ENCODE results near the gene ZCCHC14. TPM values are rescaled to one million over a fixed set of nuclear protein-coding genes. Genes with fewer than 3 reads are reported as not detected.

ZCCHC14 gene
- total and polyA plus RNA-seq, 2 of the 13 experiments (the other 11 are each of a cell fraction or from before 2014, with no cell fraction given) = 12.4 to 12.5 TPM

DNA sequence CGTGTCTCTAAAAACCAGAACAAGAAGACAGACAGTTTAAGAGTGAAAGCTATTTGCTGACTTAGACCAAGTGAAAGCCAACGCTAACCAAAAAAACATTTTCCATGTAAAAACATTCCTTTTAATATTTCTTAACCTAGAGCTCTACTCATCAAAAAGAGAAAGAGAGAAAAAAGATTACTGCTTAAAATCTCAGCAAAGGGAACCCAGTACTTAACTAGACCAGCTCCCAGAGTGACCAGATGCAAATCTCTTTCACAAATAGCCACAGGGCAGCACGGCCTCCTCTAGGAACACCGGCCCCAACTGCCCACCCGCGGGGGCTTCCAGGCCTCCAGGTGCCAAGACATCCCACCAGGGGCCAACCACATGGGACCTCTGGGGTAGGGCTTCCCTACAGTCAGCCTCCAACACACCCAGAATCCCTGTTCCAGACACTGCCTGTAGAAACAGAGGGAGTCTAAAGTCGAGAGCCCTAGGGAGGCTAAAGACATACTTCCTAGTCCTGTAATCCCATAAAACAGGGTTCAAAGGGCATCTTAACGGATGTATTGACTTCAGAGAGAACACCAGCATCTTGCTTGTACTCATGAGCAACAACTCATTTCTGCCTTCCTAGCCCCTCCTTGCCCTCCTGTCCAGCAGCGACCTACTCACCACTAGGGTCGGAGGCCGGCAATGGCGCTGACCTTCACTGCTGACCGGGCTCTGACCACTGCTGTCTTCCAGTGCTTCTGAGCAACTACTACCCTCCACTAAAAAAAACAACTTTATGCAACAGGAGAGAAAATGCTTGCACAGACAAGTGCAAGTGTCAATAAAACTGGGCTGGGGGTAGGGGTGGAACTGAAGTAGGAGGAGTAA lies 21.3 kb downstream of the ZCCHC14 start (continued):
- TF ChIP-seq, protein P1, sequence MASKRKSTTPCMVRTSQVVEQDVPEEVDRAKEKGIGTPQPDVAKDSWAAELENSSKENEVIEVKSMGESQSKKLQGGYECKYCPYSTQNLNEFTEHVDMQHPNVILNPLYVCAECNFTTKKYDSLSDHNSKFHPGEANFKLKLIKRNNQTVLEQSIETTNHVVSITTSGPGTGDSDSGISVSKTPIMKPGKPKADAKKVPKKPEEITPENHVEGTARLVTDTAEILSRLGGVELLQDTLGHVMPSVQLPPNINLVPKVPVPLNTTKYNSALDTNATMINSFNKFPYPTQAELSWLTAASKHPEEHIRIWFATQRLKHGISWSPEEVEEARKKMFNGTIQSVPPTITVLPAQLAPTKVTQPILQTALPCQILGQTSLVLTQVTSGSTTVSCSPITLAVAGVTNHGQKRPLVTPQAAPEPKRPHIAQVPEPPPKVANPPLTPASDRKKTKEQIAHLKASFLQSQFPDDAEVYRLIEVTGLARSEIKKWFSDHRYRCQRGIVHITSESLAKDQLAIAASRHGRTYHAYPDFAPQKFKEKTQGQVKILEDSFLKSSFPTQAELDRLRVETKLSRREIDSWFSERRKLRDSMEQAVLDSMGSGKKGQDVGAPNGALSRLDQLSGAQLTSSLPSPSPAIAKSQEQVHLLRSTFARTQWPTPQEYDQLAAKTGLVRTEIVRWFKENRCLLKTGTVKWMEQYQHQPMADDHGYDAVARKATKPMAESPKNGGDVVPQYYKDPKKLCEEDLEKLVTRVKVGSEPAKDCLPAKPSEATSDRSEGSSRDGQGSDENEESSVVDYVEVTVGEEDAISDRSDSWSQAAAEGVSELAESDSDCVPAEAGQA (IDR thresholded peaks at IDR 0.05; ENCODE audit: low read depth) = no peak
- TF ChIP-seq, protein P1 (CRISPR knock-in tag; IDR thresholded peaks at IDR 0.05; ENCODE audit: borderline replicate concordance) = no peak
- TF ChIP-seq ZNF546 (CRISPR knock-in tag; conservative IDR thresholded peaks at IDR 0.05) (no peak), ZSCAN12 (CRISPR knock-in tag; IDR thresholded peaks at IDR 0.05) (no peak), ZNF709 (CRISPR knock-in tag; IDR thresholded peaks at IDR 0.05) (no peak), CHCHD3 (CRISPR knock-in tag; IDR thresholded peaks at IDR 0.05) (no peak), SRF (IDR thresholded peaks at IDR 0.05; ENCODE audit: low read depth, low read length) (no peak), MIXL1 (CRISPR knock-in tag; IDR thresholded peaks at IDR 0.05) (peak; percentile 69; the same call in 1 of the 2 replicates), NFIC (IDR thresholded peaks at IDR 0.05; ENCODE audit: low read length) (no peak), NCOR1 (IDR thresholded peaks at IDR 0.05; ENCODE audit: borderline replicate concordance, low read length) (0 out of 2 replicates have a peak, but pooled peaks have one; percentile 26), ZZZ3 (CRISPR knock-in tag; IDR thresholded peaks at IDR 0.05; ENCODE audit: borderline replicate concordance) (no peak), ZEB1 (IDR thresholded peaks at IDR 0.05; ENCODE audit: insufficient replicate concordance, low read depth) (no peak), ZNF777 (CRISPR knock-in tag; IDR thresholded peaks at IDR 0.05) (no peak), ZNF225 (CRISPR knock-in tag; IDR thresholded peaks at IDR 0.05) (no peak), TSC22D2 (CRISPR knock-in tag; IDR thresholded peaks at IDR 0.05; ENCODE audit: borderline replicate concordance) (no peak), WIZ (CRISPR knock-in tag; IDR thresholded peaks at IDR 0.05) (0 out of 2 replicates have a peak, but pooled peaks have one; percentile 26), HHEX (CRISPR knock-in tag; IDR thresholded peaks at IDR 0.05) (0 out of 2 replicates have a peak, but pooled peaks have one; percentile 10), SP5 (CRISPR knock-in tag; IDR thresholded peaks at IDR 0.05; ENCODE audit: borderline replicate concordance, low read depth) (no peak), U2AF1 (optimal IDR thresholded peaks at IDR 0.05; ENCODE audit: low read depth, low read length) (no peak), ZFP82 (CRISPR knock-in tag; IDR thresholded peaks at IDR 0.05; ENCODE audit: borderline replicate concordance) (no peak)
- TF ChIP-seq, protein P2, sequence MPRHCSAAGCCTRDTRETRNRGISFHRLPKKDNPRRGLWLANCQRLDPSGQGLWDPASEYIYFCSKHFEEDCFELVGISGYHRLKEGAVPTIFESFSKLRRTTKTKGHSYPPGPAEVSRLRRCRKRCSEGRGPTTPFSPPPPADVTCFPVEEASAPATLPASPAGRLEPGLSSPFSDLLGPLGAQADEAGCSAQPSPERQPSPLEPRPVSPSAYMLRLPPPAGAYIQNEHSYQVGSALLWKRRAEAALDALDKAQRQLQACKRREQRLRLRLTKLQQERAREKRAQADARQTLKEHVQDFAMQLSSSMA (CRISPR knock-in tag; IDR thresholded peaks at IDR 0.05) = no peak
- TF ChIP-seq, protein P3, sequence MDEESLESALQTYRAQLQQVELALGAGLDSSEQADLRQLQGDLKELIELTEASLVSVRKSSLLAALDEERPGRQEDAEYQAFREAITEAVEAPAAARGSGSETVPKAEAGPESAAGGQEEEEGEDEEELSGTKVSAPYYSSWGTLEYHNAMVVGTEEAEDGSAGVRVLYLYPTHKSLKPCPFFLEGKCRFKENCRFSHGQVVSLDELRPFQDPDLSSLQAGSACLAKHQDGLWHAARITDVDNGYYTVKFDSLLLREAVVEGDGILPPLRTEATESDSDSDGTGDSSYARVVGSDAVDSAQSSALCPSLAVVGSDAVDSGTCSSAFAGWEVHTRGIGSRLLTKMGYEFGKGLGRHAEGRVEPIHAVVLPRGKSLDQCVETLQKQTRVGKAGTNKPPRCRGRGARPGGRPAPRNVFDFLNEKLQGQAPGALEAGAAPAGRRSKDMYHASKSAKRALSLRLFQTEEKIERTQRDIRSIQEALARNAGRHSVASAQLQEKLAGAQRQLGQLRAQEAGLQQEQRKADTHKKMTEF (CRISPR knock-in tag; IDR thresholded peaks at IDR 0.05) = peak; percentile 45; the same call in 1 of the 2 replicates

Measured in HepG2 (cell line).